ENCODE results near the gene ZNF609.

DNA sequence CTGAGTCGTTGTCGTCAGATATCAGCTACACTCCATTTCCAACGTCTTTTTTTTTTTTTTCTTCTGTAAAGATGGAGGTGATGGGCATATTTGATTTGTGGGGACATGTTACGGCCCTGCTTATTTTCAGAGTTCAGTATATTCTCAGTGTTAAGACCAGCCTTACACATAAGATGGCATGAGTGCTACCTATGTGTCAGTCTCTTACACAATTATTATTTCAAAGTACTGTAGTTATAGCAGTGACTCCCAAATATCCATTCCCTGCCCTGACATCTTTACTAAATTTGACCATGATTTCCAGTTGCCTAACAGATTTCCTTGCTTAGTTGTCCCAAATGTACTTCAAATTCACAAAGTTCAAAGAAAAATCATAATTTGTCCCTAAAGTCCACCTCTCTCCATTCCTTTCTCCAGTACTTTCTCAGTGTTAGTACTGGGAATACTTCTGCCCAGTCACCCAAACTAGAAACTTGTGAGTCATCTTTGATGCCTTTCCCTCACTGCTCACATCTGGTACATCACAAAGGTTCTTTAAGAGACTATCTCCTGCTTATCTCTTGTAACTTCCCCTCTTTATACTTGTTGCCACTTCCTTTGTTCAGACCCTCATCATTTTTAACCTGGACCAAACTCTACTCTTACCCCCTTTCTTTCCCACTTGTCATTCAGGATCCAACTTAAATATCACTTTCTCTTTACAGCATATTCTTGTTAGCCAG, 67.0 kb downstream of the ZNF609 start:
- TF ChIP-seq EP300 (IDR thresholded peaks at IDR 0.05; ENCODE audit: low read depth in 2 of 2, low read length in 2 of 2) (no peak), EP300 (CRISPR knock-in tag; IDR thresholded peaks at IDR 0.05; ENCODE audit: borderline replicate concordance) (no peak), ZNF629 (CRISPR knock-in tag; conservative IDR thresholded peaks at IDR 0.05) (no peak), POLR2A (IDR thresholded peaks at IDR 0.05; ENCODE audit: insufficient read depth in 1 of 2, low read depth in 2 of 2, low read length in 2 of 2) (no peak)
- TF ChIP-seq, protein P1, sequence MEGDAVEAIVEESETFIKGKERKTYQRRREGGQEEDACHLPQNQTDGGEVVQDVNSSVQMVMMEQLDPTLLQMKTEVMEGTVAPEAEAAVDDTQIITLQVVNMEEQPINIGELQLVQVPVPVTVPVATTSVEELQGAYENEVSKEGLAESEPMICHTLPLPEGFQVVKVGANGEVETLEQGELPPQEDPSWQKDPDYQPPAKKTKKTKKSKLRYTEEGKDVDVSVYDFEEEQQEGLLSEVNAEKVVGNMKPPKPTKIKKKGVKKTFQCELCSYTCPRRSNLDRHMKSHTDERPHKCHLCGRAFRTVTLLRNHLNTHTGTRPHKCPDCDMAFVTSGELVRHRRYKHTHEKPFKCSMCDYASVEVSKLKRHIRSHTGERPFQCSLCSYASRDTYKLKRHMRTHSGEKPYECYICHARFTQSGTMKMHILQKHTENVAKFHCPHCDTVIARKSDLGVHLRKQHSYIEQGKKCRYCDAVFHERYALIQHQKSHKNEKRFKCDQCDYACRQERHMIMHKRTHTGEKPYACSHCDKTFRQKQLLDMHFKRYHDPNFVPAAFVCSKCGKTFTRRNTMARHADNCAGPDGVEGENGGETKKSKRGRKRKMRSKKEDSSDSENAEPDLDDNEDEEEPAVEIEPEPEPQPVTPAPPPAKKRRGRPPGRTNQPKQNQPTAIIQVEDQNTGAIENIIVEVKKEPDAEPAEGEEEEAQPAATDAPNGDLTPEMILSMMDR (CRISPR knock-in tag; IDR thresholded peaks at IDR 0.05), result no peak
- TF ChIP-seq, protein P2, sequence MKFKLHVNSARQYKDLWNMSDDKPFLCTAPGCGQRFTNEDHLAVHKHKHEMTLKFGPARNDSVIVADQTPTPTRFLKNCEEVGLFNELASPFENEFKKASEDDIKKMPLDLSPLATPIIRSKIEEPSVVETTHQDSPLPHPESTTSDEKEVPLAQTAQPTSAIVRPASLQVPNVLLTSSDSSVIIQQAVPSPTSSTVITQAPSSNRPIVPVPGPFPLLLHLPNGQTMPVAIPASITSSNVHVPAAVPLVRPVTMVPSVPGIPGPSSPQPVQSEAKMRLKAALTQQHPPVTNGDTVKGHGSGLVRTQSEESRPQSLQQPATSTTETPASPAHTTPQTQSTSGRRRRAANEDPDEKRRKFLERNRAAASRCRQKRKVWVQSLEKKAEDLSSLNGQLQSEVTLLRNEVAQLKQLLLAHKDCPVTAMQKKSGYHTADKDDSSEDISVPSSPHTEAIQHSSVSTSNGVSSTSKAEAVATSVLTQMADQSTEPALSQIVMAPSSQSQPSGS (CRISPR knock-in tag; IDR thresholded peaks at IDR 0.05), result no peak
- TF ChIP-seq, protein P3, sequence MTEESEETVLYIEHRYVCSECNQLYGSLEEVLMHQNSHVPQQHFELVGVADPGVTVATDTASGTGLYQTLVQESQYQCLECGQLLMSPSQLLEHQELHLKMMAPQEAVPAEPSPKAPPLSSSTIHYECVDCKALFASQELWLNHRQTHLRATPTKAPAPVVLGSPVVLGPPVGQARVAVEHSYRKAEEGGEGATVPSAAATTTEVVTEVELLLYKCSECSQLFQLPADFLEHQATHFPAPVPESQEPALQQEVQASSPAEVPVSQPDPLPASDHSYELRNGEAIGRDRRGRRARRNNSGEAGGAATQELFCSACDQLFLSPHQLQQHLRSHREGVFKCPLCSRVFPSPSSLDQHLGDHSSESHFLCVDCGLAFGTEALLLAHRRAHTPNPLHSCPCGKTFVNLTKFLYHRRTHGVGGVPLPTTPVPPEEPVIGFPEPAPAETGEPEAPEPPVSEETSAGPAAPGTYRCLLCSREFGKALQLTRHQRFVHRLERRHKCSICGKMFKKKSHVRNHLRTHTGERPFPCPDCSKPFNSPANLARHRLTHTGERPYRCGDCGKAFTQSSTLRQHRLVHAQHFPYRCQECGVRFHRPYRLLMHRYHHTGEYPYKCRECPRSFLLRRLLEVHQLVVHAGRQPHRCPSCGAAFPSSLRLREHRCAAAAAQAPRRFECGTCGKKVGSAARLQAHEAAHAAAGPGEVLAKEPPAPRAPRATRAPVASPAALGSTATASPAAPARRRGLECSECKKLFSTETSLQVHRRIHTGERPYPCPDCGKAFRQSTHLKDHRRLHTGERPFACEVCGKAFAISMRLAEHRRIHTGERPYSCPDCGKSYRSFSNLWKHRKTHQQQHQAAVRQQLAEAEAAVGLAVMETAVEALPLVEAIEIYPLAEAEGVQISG (CRISPR knock-in tag; IDR thresholded peaks at IDR 0.05), result no peak
- TF ChIP-seq, protein P4, sequence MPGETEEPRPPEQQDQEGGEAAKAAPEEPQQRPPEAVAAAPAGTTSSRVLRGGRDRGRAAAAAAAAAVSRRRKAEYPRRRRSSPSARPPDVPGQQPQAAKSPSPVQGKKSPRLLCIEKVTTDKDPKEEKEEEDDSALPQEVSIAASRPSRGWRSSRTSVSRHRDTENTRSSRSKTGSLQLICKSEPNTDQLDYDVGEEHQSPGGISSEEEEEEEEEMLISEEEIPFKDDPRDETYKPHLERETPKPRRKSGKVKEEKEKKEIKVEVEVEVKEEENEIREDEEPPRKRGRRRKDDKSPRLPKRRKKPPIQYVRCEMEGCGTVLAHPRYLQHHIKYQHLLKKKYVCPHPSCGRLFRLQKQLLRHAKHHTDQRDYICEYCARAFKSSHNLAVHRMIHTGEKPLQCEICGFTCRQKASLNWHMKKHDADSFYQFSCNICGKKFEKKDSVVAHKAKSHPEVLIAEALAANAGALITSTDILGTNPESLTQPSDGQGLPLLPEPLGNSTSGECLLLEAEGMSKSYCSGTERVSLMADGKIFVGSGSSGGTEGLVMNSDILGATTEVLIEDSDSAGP (CRISPR knock-in tag; IDR thresholded peaks at IDR 0.05; ENCODE audit: borderline replicate concordance), result no peak
